ENCODE results near the gene MTHFD1L. TPM values are rescaled to one million over a fixed set of nuclear protein-coding genes. Genes with fewer than 3 reads are reported as not detected.

MTHFD1L gene
- total and polyA plus RNA-seq, 2 of the 8 experiments (the other 6 are each of a cell fraction or from before 2014, with no cell fraction given), result 29.2 to 105 TPM

DNA sequence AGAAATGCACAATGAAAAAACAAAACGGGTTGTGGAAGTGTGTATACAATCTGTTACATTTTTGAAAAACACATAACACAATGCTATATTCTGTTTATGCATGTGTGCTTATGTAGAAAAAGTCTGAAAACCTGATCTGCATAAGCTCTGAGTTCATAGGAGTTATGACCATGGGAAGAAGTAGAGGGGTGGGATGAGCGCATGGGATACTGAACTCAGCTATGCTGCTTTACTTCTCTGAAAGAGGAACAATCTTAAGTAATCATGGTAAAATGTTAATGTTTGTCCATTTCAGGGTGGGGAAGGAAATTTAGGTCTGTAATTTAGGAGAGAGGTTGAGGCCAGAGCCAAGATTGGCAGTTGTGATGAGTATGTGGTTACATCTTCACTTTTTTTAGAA is 126.8 kb downstream of the MTHFD1L start:
- Histone ChIP-seq H3K4ac (replicated peaks; ENCODE audit: insufficient read length, low read depth, low read length) (no peak overlapping the region), H3K36me3 (ENCODE audit: control insufficient read depth in 2 of 4, insufficient read depth in 4 of 4, low read length in 3 of 4) (peaks cover 0 to 3% (median 0%) of the 10 kb centered on the region in 4 experiments; a peak in 4 of 8 replicates), H3K79me1 (ENCODE audit: low read depth, low read length) (no peaks in the 10 kb centered on the region), H4K8ac (ENCODE audit: extremely low read depth, insufficient read depth, low read length) (no peak overlapping the region), H4K91ac (replicated peaks; ENCODE audit: insufficient read length, low read length) (no peak overlapping the region), H3K9me3 (ENCODE audit: insufficient read depth in 2 of 2, low read depth in 1 of 2, low read length in 1 of 2) (no peaks in the 10 kb centered on the region), H3K14ac (ENCODE audit: insufficient read length) (no peak overlapping the region), H3K56ac (replicated peaks; ENCODE audit: insufficient read length, low read depth, low read length) (no peak overlapping the region), H3K23ac (ENCODE audit: insufficient read length) (no peak overlapping the region), H4K20me1 (replicated peaks in 1 of 2; ENCODE audit: control insufficient read depth in 1 of 2, insufficient read depth in 2 of 2, low read length in 2 of 2) (no peaks in the 10 kb centered on the region), H2BK120ac (replicated peaks; ENCODE audit: low read depth, low read length) (no peak overlapping the region), H3K18ac (ENCODE audit: extremely low read depth, low read length) (no peak overlapping the region), H3K9ac (replicated peaks in 1 of 4; ENCODE audit: extremely low read depth in 1 of 4, low read depth in 3 of 4, low read length in 3 of 4) (no peak overlapping the region), H3K4me1 (replicated peaks in 1 of 4; ENCODE audit: control insufficient read depth in 3 of 4, insufficient read depth in 4 of 4, low read length in 3 of 4) (no peaks in the 10 kb centered on the region), H3K4me2 (ENCODE audit: insufficient read depth in 1 of 2, low read depth in 2 of 2, low read length in 2 of 2) (no peak overlapping the region), H3K23me2 (ENCODE audit: low read depth, low read length) (no peaks in the 10 kb centered on the region), H2BK20ac (ENCODE audit: low read length) (no peak overlapping the region), H3K79me2 (ENCODE audit: control insufficient read depth in 1 of 2, insufficient read depth in 2 of 2, low read length in 2 of 2) (no peaks in the 10 kb centered on the region), H2AFZ (ENCODE audit: low read length) (no peak overlapping the region), H2BK15ac (ENCODE audit: low read length) (no peak overlapping the region), H2BK12ac (ENCODE audit: low read depth, low read length) (no peak overlapping the region), H3K4me3 (ENCODE audit: extremely low read depth in 1 of 4, insufficient read depth in 2 of 4, low read depth in 3 of 4, low read length in 4 of 4) (no peak overlapping the region), H3K27me3 (replicated peaks in 1 of 4; ENCODE audit: control insufficient read depth in 3 of 4, extremely low read depth in 1 of 4, insufficient read depth in 3 of 4, low read length in 3 of 4) (no peaks in the 10 kb centered on the region), H2BK5ac (ENCODE audit: low read depth, low read length) (no peak overlapping the region), H4K5ac (ENCODE audit: insufficient read length, low read depth, low read length) (no peak overlapping the region), H3K27ac (ENCODE audit: low read depth, low read length) (no peak overlapping the region), H2AK5ac (ENCODE audit: low read depth, low read length) (no peak overlapping the region)
- WGBS, 2 experiments (ENCODE audit: extremely low coverage in 1 of 2, insufficient coverage in 1 of 2, insufficient read length in 1 of 2, insufficient replicate concordance in 2 of 2, low coverage in 1 of 2, low lambda C conversion rate in 2 of 2, missing lambda C conversion rate in 1 of 2), result 81% methylated on average over 2 of the region's 2 CpGs; no CpG with 5 or more reads in 1 of the 2 experiments
- DNase-seq (ENCODE audit: low read depth in 1 of 2, low spot score in 2 of 2), result no peak
- ChIA-PET POLR2A (ENCODE audit: partially characterized antibody) (no interaction called here), CTCF (ENCODE audit: partially characterized antibody) (interaction anchor here (0.6 kb wide), 1 partner anchor 459 kb away, joined by 3 read pairs; no protein-coding TSS in a partner anchor)
- FAIRE-seq, result no peak
- TF ChIP-seq CHD2 (IDR thresholded peaks at IDR 0.05; ENCODE audit: low read length), result no peak
- TF ChIP-seq, protein P1, sequence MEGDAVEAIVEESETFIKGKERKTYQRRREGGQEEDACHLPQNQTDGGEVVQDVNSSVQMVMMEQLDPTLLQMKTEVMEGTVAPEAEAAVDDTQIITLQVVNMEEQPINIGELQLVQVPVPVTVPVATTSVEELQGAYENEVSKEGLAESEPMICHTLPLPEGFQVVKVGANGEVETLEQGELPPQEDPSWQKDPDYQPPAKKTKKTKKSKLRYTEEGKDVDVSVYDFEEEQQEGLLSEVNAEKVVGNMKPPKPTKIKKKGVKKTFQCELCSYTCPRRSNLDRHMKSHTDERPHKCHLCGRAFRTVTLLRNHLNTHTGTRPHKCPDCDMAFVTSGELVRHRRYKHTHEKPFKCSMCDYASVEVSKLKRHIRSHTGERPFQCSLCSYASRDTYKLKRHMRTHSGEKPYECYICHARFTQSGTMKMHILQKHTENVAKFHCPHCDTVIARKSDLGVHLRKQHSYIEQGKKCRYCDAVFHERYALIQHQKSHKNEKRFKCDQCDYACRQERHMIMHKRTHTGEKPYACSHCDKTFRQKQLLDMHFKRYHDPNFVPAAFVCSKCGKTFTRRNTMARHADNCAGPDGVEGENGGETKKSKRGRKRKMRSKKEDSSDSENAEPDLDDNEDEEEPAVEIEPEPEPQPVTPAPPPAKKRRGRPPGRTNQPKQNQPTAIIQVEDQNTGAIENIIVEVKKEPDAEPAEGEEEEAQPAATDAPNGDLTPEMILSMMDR (IDR thresholded peaks at IDR 0.05; ENCODE audit: control extremely low read depth in 1 of 3, insufficient read depth in 1 of 3, low read depth in 1 of 3, low read length in 3 of 3), result no peak
- TF ChIP-seq SRF (IDR thresholded peaks at IDR 0.05; ENCODE audit: low read depth, low read length), result no peak

All from H1 (cell line).